Sigmoid colon (tissue), 7 donors: Measurements from ENCODE around the gene LDLRAD4. TPM values are rescaled to one million over a fixed set of nuclear protein-coding genes. Genes with fewer than 3 reads are reported as not detected.

ENCODE experiments used
- DNase-seq: peaks from one replicate; pipeline ENCODE4 v3.0.0-alpha.2; 2019
- H3K27ac ChIP-seq, 4 donors: fragments of 200-600 bp; sonication (generic); one replicate each; pipeline ENCODE4 v1.5.1; 2016 to 2019; ENCODE audit warnings: mild to moderate bottlenecking in 1 of 4
- H3K27me3 ChIP-seq, 3 donors: fragments of 200-600 bp; sonication (generic); one replicate each; pipeline ENCODE4 v1.5.1; 2019; ENCODE audit warnings: mild to moderate bottlenecking in 1 of 3
- H3K36me3 ChIP-seq, 4 donors: fragments of 200-600 bp; sonication (generic); one replicate each; pipeline ENCODE4 v1.5.1; 2016 to 2019
- H3K4me1 ChIP-seq, 4 donors: fragments of 200-600 bp; sonication (generic); one replicate each; pipeline ENCODE4 v1.5.1; 2017 to 2019
- H3K4me3 ChIP-seq, 4 donors: fragments of 200-600 bp; sonication (generic); one replicate each; pipeline ENCODE4 v1.5.1; 2017 to 2019; ENCODE audit warnings: mild to moderate bottlenecking in 2 of 4, moderate library complexity in 1 of 4
- H3K9me3 ChIP-seq, 4 donors: fragments of 200-600 bp in 3 of 4; sonication (generic) in 3 of 4; one replicate each; pipeline versions ENCODE4 v1.5.1 to v1.6.1; 2013 to 2019
- CTCF ChIP-seq, 4 experiments: fragments of 450-650 bp in 3 of 4; fragments of 200-600 bp in 1 of 4; IDR thresholded peaks; one replicate each; pipeline ENCODE4 v1.5.1; 2016 to 2019; ENCODE audit warnings: antibody characterized with exemption in 4 of 4, mild to moderate bottlenecking in 3 of 4, moderate library complexity in 2 of 4
- EP300 ChIP-seq, 4 donors: sonication (generic); formaldehyde crosslinking; IDR thresholded peaks; one replicate each; pipeline ENCODE4 v1.6.1; 2017; ENCODE audit warnings: antibody characterized with exemption in 4 of 4
- POLR2A ChIP-seq, 2 donors: fragments of 450-650 bp; IDR thresholded peaks; one replicate each; pipeline ENCODE4 v1.6.1; 2016; ENCODE audit warnings: antibody characterized with exemption in 2 of 2, mild to moderate bottlenecking in 2 of 2, moderate library complexity in 2 of 2
- POLR2AphosphoS5 ChIP-seq, 4 donors: sonication (generic); formaldehyde crosslinking; IDR thresholded peaks; one replicate each; pipeline ENCODE4 v1.6.1; 2017; ENCODE audit warnings: antibody characterized with exemption in 4 of 4
- WGBS, 2 donors: extraction: QIAGEN DNeasy Blood & Tissue Kit; methylation state at CpG; one replicate each; pipeline ENCODE4 v1.1.7; 2013; 5-methylcytosine and 5-hydroxymethylcytosine counted together
- intact Hi-C: fragments of 100-400 bp; cut with DNase I; formaldehyde crosslinking; loops from one replicate; pipeline ENCODE4 v1.15.1; 2023
- polyA plus RNA-seq, 3 donors: library from polyadenylated mRNA; stranded (reverse); fragments of 200-250 nt; gene quantifications; one replicate each; pipeline ENCODE4 v1.2.3, GENCODE V29; 2013
- total RNA-seq, 4 donors: library from RNA; depleted of rRNA; stranded (reverse); fragments of >200 nt; gene quantifications; one replicate each; pipeline ENCODE4 v1.1.0, GENCODE V29; 2016
- donor health status: healthy with polysubstance abuse.
- donor health status: Bipolar disorder and iron deficiency.
- donor health status: healthy.

LDLRAD4 gene
- total and polyA plus RNA-seq, 7 donors: 1.2 to 28.2 (median 17.2) TPM

DNA sequence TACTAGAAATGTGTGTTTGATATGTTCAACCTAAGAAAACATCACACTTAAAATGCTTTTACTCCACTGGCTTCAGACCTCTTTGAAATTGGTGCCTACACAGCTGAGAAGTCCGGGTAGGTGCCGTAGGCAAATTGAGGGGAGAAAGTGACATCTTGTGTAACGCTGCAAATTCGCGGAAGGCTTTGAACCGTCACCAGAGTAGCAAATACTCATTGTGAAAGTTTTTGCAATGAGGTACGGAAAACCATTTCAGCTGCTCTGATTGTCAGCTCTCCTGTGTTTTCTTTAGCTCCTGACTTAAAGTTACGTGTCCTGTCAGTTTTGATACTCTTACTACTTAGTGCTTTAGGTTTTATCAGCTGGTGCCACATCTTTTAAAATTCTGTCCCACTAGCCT, 283.3 kb downstream of the LDLRAD4 start:
- Histone ChIP-seq H3K9me3 (no peaks in the 10 kb centered on the region), H3K4me3 (peak overlapping the region in 1 of 4 donors; percentile 5), H3K27me3 (no peaks in the 10 kb centered on the region), H3K27ac (peak overlapping the region in 1 of 4 donors; percentile 78), H3K36me3 (peaks cover 0 to 15% (median 3%) of the 10 kb centered on the region in 4 donors), H3K4me1 (peaks cover 6 to 36% (median 20%) of the 10 kb centered on the region in 4 donors)
- intact Hi-C loops: no loop called here
- peak; percentile 56 for DNase-seq
- 80 to 86% methylated on average over 8 of the region's 8 CpGs for WGBS, 2 donors
- no peak for TF ChIP-seq EP300 (IDR thresholded peaks at IDR 0.05)
- no peak for TF ChIP-seq POLR2A (IDR thresholded peaks at IDR 0.05)
- no peak for TF ChIP-seq CTCF (IDR thresholded peaks at IDR 0.05)
- no peak for TF ChIP-seq POLR2AphosphoS5 (IDR thresholded peaks at IDR 0.05)

GRCh38 chr18:13502585-13502984, 284.0 kb downstream of the LDLRAD4 start:
- Histone ChIP-seq H3K9me3 (no peaks in the 10 kb centered on the region), H3K4me1 (peaks cover 6 to 36% (median 20%) of the 10 kb centered on the region in 4 donors), H3K27ac (peak overlapping the region in 1 of 4 donors; percentile 78), H3K36me3 (peaks cover 0 to 14% (median 3%) of the 10 kb centered on the region in 4 donors), H3K4me3 (no peak overlapping the region), H3K27me3 (no peaks in the 10 kb centered on the region)
- peak; percentile 50 for DNase-seq
- intact Hi-C loops: no loop called here
- no peak for TF ChIP-seq EP300 (IDR thresholded peaks at IDR 0.05)
- TF ChIP-seq POLR2A (IDR thresholded peaks at IDR 0.05): no peak
- TF ChIP-seq POLR2AphosphoS5 (IDR thresholded peaks at IDR 0.05): no peak
- 84 to 89% methylated on average over 8 of the region's 8 CpGs for WGBS, 2 donors

DNA sequence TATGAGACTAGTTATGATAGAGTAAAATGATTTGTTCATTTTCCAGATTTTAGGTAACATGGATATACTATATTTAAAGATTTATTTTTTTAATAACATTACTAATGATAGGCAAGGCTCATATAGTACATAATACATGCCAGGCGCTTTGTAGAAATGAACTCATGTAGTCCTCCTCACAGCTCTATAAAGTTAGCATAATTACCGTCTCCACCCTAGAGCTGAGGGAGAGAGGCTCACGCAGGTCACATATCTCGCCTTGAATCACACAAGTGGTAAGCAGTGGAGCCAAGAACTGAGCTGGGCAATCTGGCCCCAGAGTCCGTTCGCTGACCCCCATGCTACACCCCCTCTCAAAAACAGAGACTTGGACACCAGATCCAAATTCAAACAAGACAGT, 285.3 kb downstream of the LDLRAD4 start:
- WGBS, 2 donors: 37 to 62% methylated on average over 6 of the region's 6 CpGs
- no peak for TF ChIP-seq POLR2A (IDR thresholded peaks at IDR 0.05)
- no peak for TF ChIP-seq CTCF (IDR thresholded peaks at IDR 0.05)
- TF ChIP-seq POLR2AphosphoS5 (IDR thresholded peaks at IDR 0.05): no peak
- TF ChIP-seq EP300 (IDR thresholded peaks at IDR 0.05): no peak
- H3K4me1 ChIP-seq: peaks cover 6 to 36% (median 20%) of the 10 kb centered on the region in 4 donors
- no peak for DNase-seq
- peaks cover 0 to 1% (median 0%) of the 10 kb centered on the region in 4 donors for H3K36me3 ChIP-seq
- no peaks in the 10 kb centered on the region for H3K27me3 ChIP-seq
- intact Hi-C loops: no loop called here
- no peak overlapping the region for H3K4me3 ChIP-seq
- H3K9me3 ChIP-seq: peaks cover 0 to under 1% (median 0%) of the 10 kb centered on the region in 4 donors
- H3K27ac ChIP-seq: no peak overlapping the region

- 49 to 53% methylated on average over 12 of the region's 12 CpGs for WGBS, 2 donors
- TF ChIP-seq EP300 (IDR thresholded peaks at IDR 0.05): no peak
- no peak for TF ChIP-seq POLR2A (IDR thresholded peaks at IDR 0.05)
- H3K4me3 ChIP-seq: no peak overlapping the region
- H3K9me3 ChIP-seq: peaks cover 0 to 3% (median 0%) of the 10 kb centered on the region in 4 donors
- peaks cover 6 to 23% (median 14%) of the 10 kb centered on the region in 4 donors for H3K4me1 ChIP-seq
- no peak overlapping the region for H3K27ac ChIP-seq
- no peak for DNase-seq
- H3K36me3 ChIP-seq: no peaks in the 10 kb centered on the region
- H3K27me3 ChIP-seq: no peaks in the 10 kb centered on the region
- intact Hi-C loops: no loop called here
These were observed 287.3 kb downstream of the LDLRAD4 start for GRCh38 chr18:13505780-13506345.

GRCh38 chr18:13510594-13510993, 292.0 kb downstream of the LDLRAD4 start:
- no peaks in the 10 kb centered on the region for H3K36me3 ChIP-seq
- WGBS, 2 donors: 88 to 90% methylated on average over 2 of the region's 2 CpGs
- intact Hi-C loops: no loop called here
- H3K4me1 ChIP-seq: no peaks in the 10 kb centered on the region
- H3K4me3 ChIP-seq: no peak overlapping the region
- TF ChIP-seq EP300 (IDR thresholded peaks at IDR 0.05): no peak
- TF ChIP-seq POLR2AphosphoS5 (IDR thresholded peaks at IDR 0.05): no peak
- no peak for TF ChIP-seq CTCF (IDR thresholded peaks at IDR 0.05)
- TF ChIP-seq POLR2A (IDR thresholded peaks at IDR 0.05): no peak
- H3K9me3 ChIP-seq: peaks cover 0 to 3% (median 0%) of the 10 kb centered on the region in 4 donors
- DNase-seq: no peak
- H3K27ac ChIP-seq: no peak overlapping the region
- H3K27me3 ChIP-seq: no peaks in the 10 kb centered on the region
